ENCODE results near the gene SUN2.
A peak's percentile ranks its signal among the peaks of the same experiment; 100 is the strongest.

Gene SUN2

GRCh38 chr22:38753948-38754750 lies 1.6 kb downstream of the SUN2 start:
- no peak for DNase-seq

GRCh38 chr22:38751422-38752346 lies 4.1 kb downstream of the SUN2 start:
- DNase-seq, result peak; percentile 59 to 64

- no peak for DNase-seq
Measured at GRCh38 chr22:38751066-38751421, 4.8 kb downstream of the SUN2 start.

- DNase-seq, result no peak
Measured at GRCh38 chr22:38750638-38751037, 5.2 kb downstream of the SUN2 start.

GRCh38 chr22:38750104-38750503 lies 5.7 kb downstream of the SUN2 start:
- no peak for DNase-seq

GRCh38 chr22:38748487-38749136 lies 7.2 kb downstream of the SUN2 start:
- no peak for DNase-seq

- DNase-seq, result no peak
Measured at GRCh38 chr22:38745676-38746460, 9.9 kb downstream of the SUN2 start.

- DNase-seq, result no peak
Measured at GRCh38 chr22:38744981-38745380, 10.8 kb downstream of the SUN2 start.

GRCh38 chr22:38742176-38742942 lies 13.4 kb downstream of the SUN2 start:
- DNase-seq, result no peak

- DNase-seq, result no peak
Measured at GRCh38 chr22:38741576-38741975, 14.2 kb downstream of the SUN2 start.

- DNase-seq, result no peak
Measured at GRCh38 chr22:38741166-38741565, 14.6 kb downstream of the SUN2 start.

GRCh38 chr22:38740754-38741153 lies 15.0 kb downstream of the SUN2 start:
- DNase-seq, result no peak

- DNase-seq, result no peak
Measured at GRCh38 chr22:38740116-38740723, 15.6 kb downstream of the SUN2 start.

- DNase-seq, result no peak
Measured at GRCh38 chr22:38739300-38740055, 16.3 kb downstream of the SUN2 start.

GRCh38 chr22:38738475-38739070 lies 17.2 kb downstream of the SUN2 start:
- DNase-seq, result no peak

- DNase-seq, result no peak
Measured at GRCh38 chr22:38737302-38738060, 18.3 kb downstream of the SUN2 start.

GRCh38 chr22:38736257-38736570 lies 19.6 kb downstream of the SUN2 start:
- no peak for DNase-seq

GRCh38 chr22:38735465-38736256 lies 20.1 kb downstream of the SUN2 start:
- no peak for DNase-seq

- DNase-seq, result no peak
Measured at GRCh38 chr22:38735126-38735464, 20.7 kb downstream of the SUN2 start.

Measured in inflammatory macrophage treated with lipopolysaccharide for 1 hour (primary cell).